HepG2 (cell line): ENCODE measurements around the gene RRAS. TPM values are rescaled to one million over a fixed set of nuclear protein-coding genes. Genes with fewer than 3 reads are reported as not detected.

Experiments
- ARHGAP35 ChIP-seq: sonication (generic); formaldehyde crosslinking; IDR thresholded peaks from 2 replicates; pipeline ENCODE4 v1.9.0; 2022; ENCODE audit warnings: mild to moderate bottlenecking, inconsistent platforms, moderate library complexity, missing genetic modification reagents, borderline replicate concordance
- CSRNP1 ChIP-seq: sonication (generic); formaldehyde crosslinking; IDR thresholded peaks from 2 replicates; pipeline ENCODE4 v1.8.1; 2023; ENCODE audit warnings: mild to moderate bottlenecking, missing genetic modification reagents
- ERF ChIP-seq: IDR thresholded peaks from 2 replicates; pipeline ENCODE4 v1.6.1; 2018; ENCODE audit warnings: missing biosample characterization, missing genetic modification reagents
- FUBP1 ChIP-seq: sonication (generic); formaldehyde crosslinking; IDR thresholded peaks from 2 replicates; pipeline ENCODE4 v1.5.1; 2020; ENCODE audit warnings: missing genetic modification reagents, mild to moderate bottlenecking, borderline replicate concordance
- HNRNPLL ChIP-seq: fragments of 200-400 bp; formaldehyde crosslinking; IDR thresholded peaks from 2 replicates; pipeline ENCODE4 v1.6.1; 2017; ENCODE audit warnings: mild to moderate bottlenecking, low read depth, low read length; ENCODE audit not compliant: poor library complexity, severe bottlenecking
- JUN ChIP-seq: sonication (generic); formaldehyde crosslinking; IDR thresholded peaks from 2 replicates; pipeline ENCODE4 v1.4.0; 2020; ENCODE audit warnings: mild to moderate bottlenecking, missing genetic modification reagents
- KDM1A ChIP-seq: IDR thresholded peaks from 2 replicates; pipeline ENCODE4 v1.6.1; 2016; ENCODE audit warnings: missing compliant biosample characterization
- LBX2 ChIP-seq: sonication (generic); formaldehyde crosslinking; IDR thresholded peaks from 2 replicates; pipeline ENCODE4 v1.5.0; 2020; ENCODE audit warnings: missing genetic modification reagents, mild to moderate bottlenecking, borderline replicate concordance
- MTF1 ChIP-seq: sonication (generic); formaldehyde crosslinking; IDR thresholded peaks from 2 replicates; pipeline ENCODE4 v1.5.0; 2020; ENCODE audit warnings: missing genetic modification reagents
- RXRB ChIP-seq: IDR thresholded peaks from 2 replicates; pipeline ENCODE4 v1.6.1; 2016; ENCODE audit warnings: borderline replicate concordance, missing genetic modification reagents, missing compliant biosample characterization
- ZBTB21 ChIP-seq: sonication (generic); formaldehyde crosslinking; IDR thresholded peaks from 2 replicates; pipeline ENCODE4 v1.4.0; 2020; ENCODE audit warnings: missing genetic modification reagents
- ZNF557 ChIP-seq: sonication (generic); formaldehyde crosslinking; IDR thresholded peaks from 2 replicates; pipeline ENCODE4 v1.4.0; 2020; ENCODE audit warnings: missing genetic modification reagents
- ZNF558 ChIP-seq: sonication (generic); formaldehyde crosslinking; IDR thresholded peaks from 2 replicates; pipeline ENCODE4 v1.9.0; 2022; ENCODE audit warnings: mild to moderate bottlenecking, missing genetic modification reagents, borderline replicate concordance
- ZNF577 ChIP-seq: sonication (generic); formaldehyde crosslinking; IDR thresholded peaks from 2 replicates; pipeline ENCODE4 v1.4.0; 2020; ENCODE audit warnings: mild to moderate bottlenecking, low read depth, missing genetic modification reagents, borderline replicate concordance
- ZNF589 ChIP-seq: sonication (generic); formaldehyde crosslinking; conservative IDR thresholded peaks from 2 replicates; pipeline ENCODE4 v1.8.0; 2022; ENCODE audit warnings: mild to moderate bottlenecking, moderate library complexity, missing genetic modification reagents
- ZNF652 ChIP-seq: IDR thresholded peaks from 2 replicates; pipeline ENCODE4 v1.6.1; 2016; ENCODE audit warnings: low read depth, borderline replicate concordance
- ZNF768 ChIP-seq: sonication (generic); formaldehyde crosslinking; IDR thresholded peaks from 2 replicates; pipeline ENCODE4 v1.4.0; 2020; ENCODE audit warnings: missing genetic modification reagents
- ZSCAN20 ChIP-seq: sonication (generic); formaldehyde crosslinking; IDR thresholded peaks from 2 replicates; pipeline ENCODE4 v1.4.0; 2020; ENCODE audit warnings: missing genetic modification reagents, mild to moderate bottlenecking, borderline replicate concordance
- ZSCAN29 ChIP-seq: sonication (generic); formaldehyde crosslinking; conservative IDR thresholded peaks from 2 replicates; pipeline ENCODE4 v1.4.0; 2020; ENCODE audit warnings: mild to moderate bottlenecking, missing genetic modification reagents
- polyA plus RNA-seq, 8 experiments: library from polyadenylated mRNA; depleted of rRNA in 3 of 8; stranded (reverse) in 7 of 8; unstranded in 1 of 8; fragments of >200 nt; fragmentation: Illumina TruSeq in 4 of 8; extraction: Trizol in 4 of 8; gene quantifications; 2 replicates each; pipeline versions ENCODE4 v1.2.1 to v1.2.3, GENCODE V29; 2011 to 2016; ENCODE audit warnings: low read depth in 4 of 8, missing spikeins in 1 of 8, mixed read lengths in 1 of 8; ENCODE audit not compliant: insufficient read depth in 1 of 8
- total RNA-seq, 5 experiments: library from RNA; depleted of rRNA; stranded (reverse); fragments of >200 nt; fragmentation: Illumina TruSeq; extraction: Trizol; gene quantifications; 2 replicates each; pipeline ENCODE4 v1.2.3, GENCODE V29; 2016; ENCODE audit warnings: low read depth in 1 of 5
- TF ChIP-seq, protein P1 (sequence below): sonication (generic); formaldehyde crosslinking; IDR thresholded peaks from 2 replicates; pipeline ENCODE4 v1.4.0; 2020; ENCODE audit warnings: low read depth, mild to moderate bottlenecking, missing genetic modification reagents
- TF ChIP-seq, protein P2 (sequence below): sonication (generic); formaldehyde crosslinking; IDR thresholded peaks from 2 replicates; pipeline ENCODE4 v1.4.0; 2020; ENCODE audit warnings: missing genetic modification reagents, borderline replicate concordance

RRAS gene
- total and polyA plus RNA-seq, 2 of the 13 experiments (the other 11 are each of a cell fraction or from before 2014, with no cell fraction given) = 1.5 to 12.0 TPM

- TF ChIP-seq FUBP1 (CRISPR knock-in tag) (no peak), JUN (CRISPR knock-in tag) (peak; percentile 98; the same call in 1 of the 2 replicates), LBX2 (CRISPR knock-in tag) (no peak), ZNF768 (no peak), HNRNPLL (peak; percentile 73), ZNF558 (CRISPR knock-in tag) (no peak), ZNF557 (CRISPR knock-in tag) (no peak), ZSCAN29 (CRISPR knock-in tag) (no peak; the same call in 1 of the 2 replicates), MTF1 (CRISPR knock-in tag) (no peak), ZNF652 (CRISPR knock-in tag) (no peak), ZSCAN20 (CRISPR knock-in tag) (no peak), RXRB (CRISPR knock-in tag) (peak; percentile 78), CSRNP1 (CRISPR knock-in tag) (no peak), ZNF589 (0 out of 2 replicates have a peak, but pooled peaks have one; percentile 29), ARHGAP35 (CRISPR knock-in tag) (no peak; the same call in 1 of the 2 replicates), ZNF577 (CRISPR knock-in tag) (no peak), ZBTB21 (CRISPR knock-in tag) (no peak), ERF (no peak; the same call in 1 of the 2 replicates), KDM1A (CRISPR knock-in tag) (0 out of 2 replicates have a peak, but pooled peaks have one; percentile 21)
- TF ChIP-seq, protein P1, sequence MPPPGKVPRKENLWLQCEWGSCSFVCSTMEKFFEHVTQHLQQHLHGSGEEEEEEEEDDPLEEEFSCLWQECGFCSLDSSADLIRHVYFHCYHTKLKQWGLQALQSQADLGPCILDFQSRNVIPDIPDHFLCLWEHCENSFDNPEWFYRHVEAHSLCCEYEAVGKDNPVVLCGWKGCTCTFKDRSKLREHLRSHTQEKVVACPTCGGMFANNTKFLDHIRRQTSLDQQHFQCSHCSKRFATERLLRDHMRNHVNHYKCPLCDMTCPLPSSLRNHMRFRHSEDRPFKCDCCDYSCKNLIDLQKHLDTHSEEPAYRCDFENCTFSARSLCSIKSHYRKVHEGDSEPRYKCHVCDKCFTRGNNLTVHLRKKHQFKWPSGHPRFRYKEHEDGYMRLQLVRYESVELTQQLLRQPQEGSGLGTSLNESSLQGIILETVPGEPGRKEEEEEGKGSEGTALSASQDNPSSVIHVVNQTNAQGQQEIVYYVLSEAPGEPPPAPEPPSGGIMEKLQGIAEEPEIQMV (CRISPR knock-in tag) = peak; percentile 6; the same call in 1 of the 2 replicates
- TF ChIP-seq, protein P2, sequence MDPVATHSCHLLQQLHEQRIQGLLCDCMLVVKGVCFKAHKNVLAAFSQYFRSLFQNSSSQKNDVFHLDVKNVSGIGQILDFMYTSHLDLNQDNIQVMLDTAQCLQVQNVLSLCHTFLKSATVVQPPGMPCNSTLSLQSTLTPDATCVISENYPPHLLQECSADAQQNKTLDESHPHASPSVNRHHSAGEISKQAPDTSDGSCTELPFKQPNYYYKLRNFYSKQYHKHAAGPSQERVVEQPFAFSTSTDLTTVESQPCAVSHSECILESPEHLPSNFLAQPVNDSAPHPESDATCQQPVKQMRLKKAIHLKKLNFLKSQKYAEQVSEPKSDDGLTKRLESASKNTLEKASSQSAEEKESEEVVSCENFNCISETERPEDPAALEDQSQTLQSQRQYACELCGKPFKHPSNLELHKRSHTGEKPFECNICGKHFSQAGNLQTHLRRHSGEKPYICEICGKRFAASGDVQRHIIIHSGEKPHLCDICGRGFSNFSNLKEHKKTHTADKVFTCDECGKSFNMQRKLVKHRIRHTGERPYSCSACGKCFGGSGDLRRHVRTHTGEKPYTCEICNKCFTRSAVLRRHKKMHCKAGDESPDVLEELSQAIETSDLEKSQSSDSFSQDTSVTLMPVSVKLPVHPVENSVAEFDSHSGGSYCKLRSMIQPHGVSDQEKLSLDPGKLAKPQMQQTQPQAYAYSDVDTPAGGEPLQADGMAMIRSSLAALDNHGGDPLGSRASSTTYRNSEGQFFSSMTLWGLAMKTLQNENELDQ (CRISPR knock-in tag) = no peak
These were observed at the start of gene RRAS (continued) for GRCh38 chr19:49640113-49640898.
